Neural crest cell (in vitro differentiated cells): ENCODE data around the gene ITSN1. TPM values are rescaled to one million over a fixed set of nuclear protein-coding genes. Genes with fewer than 3 reads are reported as not detected.
A peak's percentile ranks its signal among the peaks of the same experiment; 100 is the strongest.
"Not testable (repeated sequence)": the region's sequence is repeated elsewhere in the genome, so short reads cannot be mapped to it uniquely, and the experiment has no call there.

Source experiments
- DNase-seq: peaks from one replicate; pipeline ENCODE4 v3.0.0; 2021; ENCODE audit warnings: low read depth, mixed read lengths, low spot score
- H3K27ac Mint-ChIP-seq: one replicate; pipeline ENCODE4 v1.8.0; 2021; ENCODE audit warnings: mild to moderate bottlenecking, mixed read lengths; ENCODE audit not compliant: unreplicated experiment
- H3K27me3 Mint-ChIP-seq: 2 replicates; pipeline ENCODE4 v1.8.0; 2021; ENCODE audit warnings: low read depth, mild to moderate bottlenecking, mixed read lengths
- H3K36me3 Mint-ChIP-seq: 2 replicates; pipeline ENCODE4 v1.8.0; 2021; ENCODE audit warnings: low read depth, mild to moderate bottlenecking, mixed read lengths
- H3K4me1 Mint-ChIP-seq: 2 replicates; pipeline ENCODE4 v1.8.0; 2021; ENCODE audit warnings: mixed read lengths
- H3K4me3 Mint-ChIP-seq: one replicate; pipeline ENCODE4 v1.8.0; 2021; ENCODE audit warnings: mild to moderate bottlenecking, mixed read lengths
- H3K9me3 Mint-ChIP-seq: 2 replicates; pipeline ENCODE4 v1.8.0; 2021; ENCODE audit warnings: mixed read lengths
- total RNA-seq: library from RNA; stranded (reverse); gene quantifications from 2 replicates; pipeline ENCODE4 v1.2.1, GENCODE V29; 2021
- TF ChIP-seq, protein P1 (sequence below): fragments of 200-600 bp; sonication (generic); conservative IDR thresholded peaks from 2 replicates; pipeline ENCODE4 v1.5.0; 2021; ENCODE audit warnings: antibody characterized with exemption, mild to moderate bottlenecking

ITSN1 gene
- total RNA-seq, 1 donor from 2014 or later = 62.7 TPM

DNA sequence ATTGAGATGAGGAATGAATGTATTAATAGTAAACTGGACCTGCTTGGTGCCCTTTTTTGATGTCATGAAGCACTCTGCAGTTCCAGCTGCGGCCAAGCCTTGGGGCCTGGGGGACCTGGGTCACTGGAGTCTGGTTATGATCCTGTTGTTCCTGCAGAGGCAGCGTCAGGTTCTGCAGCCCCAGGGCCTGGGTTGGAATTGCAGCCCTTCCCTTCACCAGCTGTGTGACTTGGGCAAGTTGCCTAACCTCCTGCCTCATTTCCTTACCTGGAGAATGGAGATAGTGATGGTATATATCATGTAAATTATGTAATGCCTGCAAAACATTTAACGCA is 282.4 kb downstream of the ITSN1 start:
- TF ChIP-seq, protein P1, sequence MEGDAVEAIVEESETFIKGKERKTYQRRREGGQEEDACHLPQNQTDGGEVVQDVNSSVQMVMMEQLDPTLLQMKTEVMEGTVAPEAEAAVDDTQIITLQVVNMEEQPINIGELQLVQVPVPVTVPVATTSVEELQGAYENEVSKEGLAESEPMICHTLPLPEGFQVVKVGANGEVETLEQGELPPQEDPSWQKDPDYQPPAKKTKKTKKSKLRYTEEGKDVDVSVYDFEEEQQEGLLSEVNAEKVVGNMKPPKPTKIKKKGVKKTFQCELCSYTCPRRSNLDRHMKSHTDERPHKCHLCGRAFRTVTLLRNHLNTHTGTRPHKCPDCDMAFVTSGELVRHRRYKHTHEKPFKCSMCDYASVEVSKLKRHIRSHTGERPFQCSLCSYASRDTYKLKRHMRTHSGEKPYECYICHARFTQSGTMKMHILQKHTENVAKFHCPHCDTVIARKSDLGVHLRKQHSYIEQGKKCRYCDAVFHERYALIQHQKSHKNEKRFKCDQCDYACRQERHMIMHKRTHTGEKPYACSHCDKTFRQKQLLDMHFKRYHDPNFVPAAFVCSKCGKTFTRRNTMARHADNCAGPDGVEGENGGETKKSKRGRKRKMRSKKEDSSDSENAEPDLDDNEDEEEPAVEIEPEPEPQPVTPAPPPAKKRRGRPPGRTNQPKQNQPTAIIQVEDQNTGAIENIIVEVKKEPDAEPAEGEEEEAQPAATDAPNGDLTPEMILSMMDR = no peak
- Mint-ChIP-seq H3K27ac (no peak overlapping the region), H3K36me3 (no peaks in the 10 kb centered on the region), H3K4me1 (peaks cover 8% of the 10 kb centered on the region), H3K4me3 (no peak overlapping the region), H3K27me3 (peaks cover 5% of the 10 kb centered on the region), H3K9me3 (no peaks in the 10 kb centered on the region)
- DNase-seq = no peak

DNA sequence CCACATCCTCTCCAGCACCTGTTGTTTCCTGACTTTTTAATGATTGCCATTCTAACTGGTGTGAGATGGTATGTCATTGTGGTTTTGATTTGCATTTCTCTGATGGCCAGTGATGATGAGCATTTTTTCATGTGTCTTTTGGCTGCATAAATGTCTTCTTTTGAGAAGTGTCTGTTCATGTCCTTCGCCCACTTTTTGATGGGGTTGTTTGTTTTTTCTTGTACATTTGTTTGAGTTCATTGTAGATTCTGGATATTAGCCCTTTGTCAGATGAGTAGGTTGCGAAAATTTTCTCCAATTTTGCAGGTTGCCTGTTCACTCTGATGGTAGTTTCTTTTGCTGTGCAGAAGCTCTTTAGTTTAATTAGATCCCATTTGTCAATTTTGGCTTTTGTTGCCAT is 283.9 kb downstream of the ITSN1 start:
- H3K27ac Mint-ChIP-seq = not testable (repeated sequence)

DNA sequence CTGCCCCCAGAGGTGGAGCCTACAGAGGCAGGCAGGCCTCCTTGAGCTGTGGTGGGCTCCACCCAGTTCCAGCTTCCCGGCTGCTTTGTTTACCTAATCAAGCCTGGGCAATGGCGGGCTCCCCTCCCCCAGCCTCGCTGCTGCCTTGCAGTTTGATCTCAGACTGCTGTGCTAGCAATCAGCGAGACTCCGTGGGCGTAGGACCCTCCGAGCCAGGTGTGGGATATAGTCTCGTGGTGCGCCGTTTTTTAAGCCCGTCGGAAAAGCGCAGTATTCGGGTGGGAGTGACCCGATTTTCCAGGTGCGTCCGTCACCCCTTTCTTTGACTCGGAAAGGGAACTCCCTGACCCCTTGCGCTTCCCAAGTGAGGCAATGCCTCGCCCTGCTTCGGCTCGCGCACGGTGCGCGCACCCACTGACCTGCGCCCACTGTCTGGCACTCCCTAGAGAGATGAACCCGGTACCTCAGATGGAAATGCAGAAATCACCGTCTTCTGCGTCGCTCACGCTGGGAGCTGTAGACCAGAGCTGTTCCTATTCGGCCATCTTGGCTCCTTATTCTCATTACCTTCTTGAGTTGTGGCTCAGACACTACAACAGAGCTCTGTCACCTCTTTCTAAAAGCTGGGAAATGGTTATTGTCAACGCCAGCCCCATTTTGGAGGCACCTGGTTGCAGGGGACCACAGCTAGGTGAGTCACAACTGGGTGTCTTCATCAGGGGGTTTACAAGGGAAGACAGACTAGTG is 288.9 kb downstream of the ITSN1 start:
- H3K36me3 Mint-ChIP-seq = peaks cover 11% of the 10 kb centered on the region
- DNase-seq, H3K9me3 Mint-ChIP-seq, H3K27me3 Mint-ChIP-seq: not testable (repeated sequence)
- peaks cover 25% of the 10 kb centered on the region for H3K4me1 Mint-ChIP-seq
- H3K27ac Mint-ChIP-seq = peak overlapping the region; percentile 99
- peak overlapping the region; percentile 92 for H3K4me3 Mint-ChIP-seq

More for the DNA sequence above, 283.9 kb downstream of the ITSN1 start:
- not testable (repeated sequence) for H3K36me3 Mint-ChIP-seq, DNase-seq, H3K4me1 Mint-ChIP-seq, H3K27me3 Mint-ChIP-seq, H3K9me3 Mint-ChIP-seq, H3K4me3 Mint-ChIP-seq

DNA sequence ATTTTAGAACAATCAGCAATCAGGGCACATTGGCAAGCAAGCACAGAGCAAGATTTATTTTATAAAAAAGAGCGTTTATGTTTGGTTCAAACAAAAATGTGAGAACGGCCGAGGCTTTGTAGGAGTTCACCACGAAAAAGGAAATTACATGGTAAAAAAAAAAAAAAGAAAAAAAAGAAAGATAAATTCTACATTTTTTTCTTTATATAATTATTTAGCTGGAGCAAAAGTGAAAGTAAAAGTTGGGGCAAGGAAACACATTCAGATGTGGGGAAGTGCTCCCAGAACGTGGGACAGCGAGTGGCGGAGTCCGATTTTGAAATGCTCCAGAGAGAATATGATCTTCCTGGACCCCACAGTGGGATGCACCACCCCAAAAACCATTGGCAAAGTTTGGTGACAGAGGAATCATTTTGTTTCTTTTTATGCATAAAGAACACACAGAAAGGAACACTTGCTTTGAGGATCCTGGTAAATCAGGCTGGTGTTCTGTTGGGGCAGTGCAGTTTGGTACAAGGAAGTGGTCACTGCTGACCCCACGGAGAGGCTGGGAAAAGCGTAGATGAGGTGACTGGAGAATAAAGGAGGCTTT is 289.6 kb downstream of the ITSN1 start:
- peak overlapping the region; percentile 99 for H3K27ac Mint-ChIP-seq
- TF ChIP-seq, protein P1 = no peak
- no peak for DNase-seq
- peaks cover 11% of the 10 kb centered on the region for H3K36me3 Mint-ChIP-seq
- H3K27me3 Mint-ChIP-seq = no peaks in the 10 kb centered on the region
- H3K4me1 Mint-ChIP-seq = peaks cover 25% of the 10 kb centered on the region
- H3K9me3 Mint-ChIP-seq = no peaks in the 10 kb centered on the region
- peak overlapping the region; percentile 92 for H3K4me3 Mint-ChIP-seq

DNA sequence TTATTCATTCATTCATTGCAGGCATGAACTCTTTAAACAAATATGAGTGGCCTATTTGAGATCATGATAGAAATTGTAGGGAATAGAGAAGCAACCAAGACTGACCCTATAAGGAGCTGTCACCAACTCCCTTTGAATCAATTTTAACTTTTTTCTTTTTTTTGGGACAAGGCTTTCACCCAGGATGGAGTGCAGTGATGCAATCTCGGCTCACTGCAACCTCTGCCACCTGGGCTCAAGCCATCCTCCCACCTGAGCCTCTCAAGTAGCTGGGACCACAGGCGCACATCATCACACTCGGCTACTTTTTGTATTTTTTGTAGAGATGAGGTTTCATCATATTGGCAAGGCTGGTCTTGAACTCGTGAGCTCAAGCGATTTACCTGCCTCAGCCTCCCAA is 290.4 kb downstream of the ITSN1 start:
- Mint-ChIP-seq H3K4me1 (peaks cover 25% of the 10 kb centered on the region), H3K36me3 (peaks cover 11% of the 10 kb centered on the region), H3K27ac (no peak overlapping the region), H3K4me3 (peak overlapping the region; percentile 92), H3K27me3 (no peaks in the 10 kb centered on the region), H3K9me3 (no peaks in the 10 kb centered on the region)
- no peak for DNase-seq
- TF ChIP-seq, protein P1 = no peak

DNA sequence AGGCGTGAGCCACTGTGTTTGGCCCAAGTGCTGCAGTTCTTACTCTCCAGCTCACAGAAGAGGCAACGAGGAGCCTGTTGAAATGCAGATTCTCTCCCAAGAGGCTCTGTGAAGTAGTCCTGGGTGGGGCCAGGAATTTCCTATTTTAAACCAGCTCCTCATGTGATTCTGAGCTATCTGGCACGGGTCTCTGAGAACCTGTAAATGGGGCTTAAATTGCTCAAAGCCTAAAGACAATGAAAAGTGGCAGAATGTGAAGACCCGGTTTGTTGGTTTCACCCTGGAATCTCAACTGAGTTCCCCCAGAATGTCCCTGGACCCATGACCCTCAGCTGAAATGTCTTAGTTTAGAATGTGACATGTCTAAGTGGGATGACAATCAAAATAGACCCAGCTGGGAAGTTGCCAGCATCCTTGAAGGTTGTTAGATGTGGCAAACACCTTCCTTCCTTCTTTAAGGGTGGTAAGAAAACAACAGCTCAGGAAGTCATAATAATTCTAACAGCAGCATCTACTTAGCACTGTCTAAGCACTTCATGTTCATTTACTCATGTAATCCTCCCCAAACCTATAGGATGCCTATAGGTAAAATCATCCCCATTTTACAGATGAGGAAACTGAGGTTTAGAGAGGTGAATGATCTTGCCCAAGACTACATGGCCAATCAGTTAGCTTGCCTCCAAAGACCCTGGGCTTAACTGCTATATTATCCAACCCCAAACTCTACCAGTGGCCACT is 294.2 kb downstream of the ITSN1 start:
- TF ChIP-seq, protein P1 = no peak
- no peak for DNase-seq
- peaks cover 33% of the 10 kb centered on the region for H3K4me1 Mint-ChIP-seq

More for the DNA sequence above, 294.2 kb downstream of the ITSN1 start:
- no peaks in the 10 kb centered on the region for H3K27me3 Mint-ChIP-seq
- no peaks in the 10 kb centered on the region for H3K9me3 Mint-ChIP-seq
- no peak overlapping the region for H3K4me3 Mint-ChIP-seq
- peaks cover 21% of the 10 kb centered on the region for H3K36me3 Mint-ChIP-seq
- no peak overlapping the region for H3K27ac Mint-ChIP-seq
